ENCODE measurements around the gene MSI2.
A peak's percentile ranks its signal among the peaks of the same experiment; 100 is the strongest.

- TF ChIP-seq POLR2AphosphoS5 (IDR thresholded peaks at IDR 0.05): peak in 1 of 4 donors; percentile 48
- no peak for TF ChIP-seq CTCF (IDR thresholded peaks at IDR 0.05)
These were observed 1.0 kb upstream of the MSI2 start for GRCh38 chr17:57255182-57255775.

Data from sigmoid colon (tissue), 4 donors.